Stimulated activated naive CD4-positive, alpha-beta T cell treated with Interleukin-2 at 50 U/mL for 16 hours (primary cell): Measurements from ENCODE around the gene ZNF467.

Experiments
- DNase-seq: peaks from one replicate; lab custom pipeline; 2025; lab: John Stamatoyannopoulos, UW

Gene ZNF467

DNA sequence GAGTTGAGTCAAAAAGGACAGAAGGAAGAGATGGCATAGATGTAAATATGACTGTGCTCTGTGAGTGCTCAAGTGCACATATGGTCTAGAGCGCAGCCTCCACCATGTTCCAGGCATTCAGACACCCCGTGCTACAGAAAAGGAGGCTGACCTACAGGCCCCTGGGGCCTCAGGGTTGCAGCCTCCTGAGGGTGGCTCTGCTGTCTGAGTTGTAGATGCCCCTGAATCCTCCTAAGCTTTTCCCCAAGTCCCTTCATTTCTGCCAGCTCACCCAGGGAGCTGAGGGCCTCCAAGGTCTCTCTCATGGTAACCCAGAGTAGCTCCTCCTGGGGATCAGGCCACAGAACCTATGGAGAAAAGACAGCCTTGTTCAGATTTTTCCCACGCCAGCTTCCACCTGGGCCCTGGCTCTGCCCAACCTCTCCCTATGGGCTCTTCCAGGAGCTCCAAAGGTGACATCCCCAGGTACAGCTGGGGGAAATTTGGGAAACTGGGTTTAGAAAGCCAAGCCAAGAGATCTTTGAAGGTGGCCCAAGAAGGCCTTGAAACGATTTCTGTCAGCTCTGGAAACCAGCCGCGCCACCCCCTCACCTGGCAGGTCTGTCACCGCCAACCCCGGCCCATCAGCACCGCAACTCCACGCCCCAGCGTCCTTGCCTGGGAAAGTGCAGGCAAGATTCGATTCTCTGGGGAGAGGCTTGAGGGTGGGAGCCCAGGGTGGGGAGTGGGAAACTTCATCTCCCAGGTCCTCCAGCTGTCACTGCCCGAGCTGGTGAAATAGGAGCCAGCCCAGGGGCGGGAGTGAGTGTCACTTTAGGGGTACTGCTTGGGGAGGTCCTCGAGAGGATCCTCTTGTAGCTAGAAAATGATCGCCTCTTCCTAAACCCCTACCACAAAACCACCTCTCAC is 2.4 kb downstream of the ZNF467 start:
- DNase-seq = no peak

DNA sequence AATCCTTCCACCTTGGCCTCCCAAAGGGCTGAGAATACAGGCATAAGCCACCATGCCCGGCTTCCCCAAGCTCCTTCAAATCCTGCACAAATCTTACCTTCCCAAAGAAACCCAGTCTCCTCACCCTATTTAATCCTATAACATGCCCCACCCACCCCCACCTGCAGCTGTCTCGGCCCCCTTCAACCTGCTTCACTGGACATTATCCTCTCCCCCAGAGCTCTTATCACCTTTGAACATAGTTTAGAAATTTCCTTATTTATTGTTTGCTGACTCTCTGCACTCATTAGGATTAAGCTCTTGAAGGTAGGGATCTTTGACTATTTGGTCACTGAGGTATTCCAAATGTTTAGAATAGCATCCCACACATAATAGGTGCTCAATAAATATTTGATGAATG is 3.5 kb downstream of the ZNF467 start:
- no peak for DNase-seq

DNA sequence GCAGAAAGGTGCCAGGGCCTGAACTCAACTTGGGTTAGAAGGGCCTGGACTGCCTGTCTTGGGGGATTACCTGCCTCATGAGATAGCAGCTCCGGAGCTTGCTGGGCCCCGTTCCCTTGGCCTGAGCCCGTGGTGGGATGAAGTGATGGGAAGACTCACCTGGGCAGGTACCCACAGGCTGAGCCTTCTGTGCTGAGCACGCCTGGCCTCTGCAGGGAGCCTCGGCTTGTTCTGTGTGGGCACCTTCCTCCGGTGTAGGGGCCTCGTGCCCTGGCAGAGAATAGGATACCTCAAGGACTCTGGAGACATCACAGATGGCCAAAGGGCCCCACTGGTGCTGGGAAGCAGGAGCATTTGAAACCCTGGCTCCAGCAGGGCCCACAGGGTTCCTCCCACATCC is 4.5 kb downstream of the ZNF467 start:
- DNase-seq = no peak

DNA sequence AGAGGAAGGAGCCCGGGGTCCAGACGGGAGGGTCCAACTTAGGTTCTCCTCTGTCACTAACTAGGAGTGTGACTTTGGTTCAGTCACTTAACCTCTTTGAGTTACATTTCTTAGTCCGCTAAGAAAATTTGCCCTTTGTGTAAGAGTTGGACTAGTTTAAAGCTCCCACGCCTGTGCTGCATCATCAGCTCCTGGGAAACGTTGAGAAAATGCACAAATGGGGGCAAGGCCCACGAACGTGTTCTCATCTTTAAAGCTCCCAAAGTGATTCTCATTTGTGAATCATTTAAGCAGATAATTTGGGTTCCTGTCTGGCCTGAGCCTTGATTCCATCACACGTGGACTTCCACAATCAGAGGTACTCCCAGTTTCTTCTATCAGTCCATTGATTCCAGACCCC is 6.3 kb downstream of the ZNF467 start:
- no peak for DNase-seq

DNA sequence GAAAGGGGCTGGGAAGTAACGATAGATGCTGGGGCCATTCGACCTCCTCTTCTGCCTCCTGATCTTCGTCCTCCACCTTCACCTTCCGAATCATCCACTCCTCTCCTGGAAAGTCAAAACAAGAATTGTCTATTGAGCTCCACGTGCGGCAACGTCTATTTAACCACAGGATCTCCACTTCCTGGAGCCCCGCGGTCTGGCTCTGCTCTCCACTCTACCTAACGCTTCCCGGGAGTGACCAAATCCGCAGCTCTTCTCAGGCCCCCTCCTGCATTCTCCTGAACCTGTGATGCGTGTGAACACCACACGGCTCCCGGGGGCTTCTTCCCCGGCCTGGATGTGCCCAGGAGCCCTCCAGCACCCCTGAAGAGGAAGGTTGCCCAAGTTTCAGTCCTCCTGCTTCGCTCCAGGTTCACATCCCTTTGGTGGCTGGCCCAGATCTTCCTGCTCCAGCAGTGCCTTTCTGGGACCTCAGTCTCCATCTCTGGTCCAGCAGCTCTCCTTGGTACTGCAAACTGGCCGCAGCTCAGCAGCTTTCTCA is 7.2 kb downstream of the ZNF467 start:
- DNase-seq = no peak

DNA sequence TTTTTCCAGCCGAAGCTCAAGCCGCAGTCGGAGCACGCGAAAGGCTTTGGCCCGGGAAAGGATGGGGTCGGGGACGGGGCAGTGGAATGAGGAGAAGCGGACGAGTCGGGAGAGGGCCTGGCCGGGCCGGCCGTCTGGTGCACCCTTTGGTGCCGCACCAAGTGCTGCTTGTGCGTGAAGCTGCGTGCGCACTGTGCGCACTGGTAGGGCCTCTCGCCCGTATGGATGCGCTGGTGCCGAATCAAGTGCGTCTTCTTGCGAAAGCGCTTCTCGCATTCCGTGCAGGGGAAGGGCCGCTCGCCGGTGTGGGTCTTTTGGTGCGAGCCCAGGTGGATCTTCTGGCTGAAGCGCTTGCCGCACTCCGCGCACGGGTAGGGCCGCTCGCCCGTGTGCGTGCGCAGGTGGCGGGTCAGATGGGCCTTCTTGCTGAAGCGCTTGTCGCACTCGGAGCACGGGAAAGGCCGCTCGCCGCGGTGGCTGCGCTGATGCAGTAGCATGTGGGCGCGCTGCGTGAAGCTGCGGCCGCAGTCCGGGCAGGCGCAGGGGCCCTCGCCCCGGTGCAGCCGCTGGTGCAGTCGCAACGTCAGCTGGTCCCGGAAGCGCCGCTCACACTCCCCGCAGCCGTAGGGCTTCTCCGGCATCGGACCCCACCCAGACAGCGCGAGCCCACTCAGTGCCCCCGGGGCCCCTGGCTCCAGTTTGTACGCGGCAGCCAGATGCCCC is 7.8 kb downstream of the ZNF467 start:
- no peak for DNase-seq

DNA sequence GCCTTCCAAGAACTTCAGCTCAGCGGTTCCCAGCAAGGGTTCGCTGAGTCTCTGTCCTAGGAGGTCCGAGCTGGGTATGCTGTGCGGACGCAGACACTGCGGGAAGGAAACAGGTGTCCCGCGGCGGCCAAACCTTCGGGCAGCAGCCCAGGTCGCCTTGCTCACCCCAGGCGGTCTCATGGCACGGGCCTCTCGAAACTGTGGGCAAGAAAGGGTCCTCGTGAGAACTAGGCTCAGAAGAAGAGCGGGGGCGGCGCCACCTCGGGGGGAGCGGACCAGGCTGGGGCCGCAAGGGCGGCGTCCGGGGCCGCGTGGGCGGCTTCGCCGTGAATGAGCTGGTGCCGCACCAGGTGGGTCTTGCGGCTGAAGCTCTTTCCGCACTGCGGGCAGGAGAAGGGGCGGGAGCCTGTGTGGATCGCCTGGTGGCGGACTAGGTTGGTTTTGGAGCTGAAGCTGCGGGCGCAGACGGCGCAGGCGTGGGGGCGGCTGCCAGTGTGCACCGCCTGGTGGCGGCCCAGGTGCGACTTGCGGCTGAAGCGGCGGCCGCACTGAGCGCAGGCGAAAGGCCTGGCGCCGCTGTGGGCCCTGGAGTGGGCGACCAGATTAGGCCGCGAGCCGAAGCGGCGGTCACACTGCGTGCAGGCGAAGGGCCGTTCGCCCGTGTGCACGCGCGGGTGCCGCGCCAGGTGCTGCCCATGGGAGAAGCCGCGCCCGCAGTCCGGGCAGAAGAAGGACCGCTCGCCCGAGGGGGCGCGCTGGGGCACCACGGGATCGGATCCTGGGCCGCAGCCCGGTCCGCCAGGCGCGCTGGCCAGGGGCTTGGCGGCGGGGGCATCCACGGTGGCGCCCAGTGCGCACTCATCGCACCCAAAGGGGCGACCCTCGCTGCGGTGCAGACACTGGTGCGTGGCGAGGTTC is 8.6 kb downstream of the ZNF467 start:
- DNase-seq = no peak

DNA sequence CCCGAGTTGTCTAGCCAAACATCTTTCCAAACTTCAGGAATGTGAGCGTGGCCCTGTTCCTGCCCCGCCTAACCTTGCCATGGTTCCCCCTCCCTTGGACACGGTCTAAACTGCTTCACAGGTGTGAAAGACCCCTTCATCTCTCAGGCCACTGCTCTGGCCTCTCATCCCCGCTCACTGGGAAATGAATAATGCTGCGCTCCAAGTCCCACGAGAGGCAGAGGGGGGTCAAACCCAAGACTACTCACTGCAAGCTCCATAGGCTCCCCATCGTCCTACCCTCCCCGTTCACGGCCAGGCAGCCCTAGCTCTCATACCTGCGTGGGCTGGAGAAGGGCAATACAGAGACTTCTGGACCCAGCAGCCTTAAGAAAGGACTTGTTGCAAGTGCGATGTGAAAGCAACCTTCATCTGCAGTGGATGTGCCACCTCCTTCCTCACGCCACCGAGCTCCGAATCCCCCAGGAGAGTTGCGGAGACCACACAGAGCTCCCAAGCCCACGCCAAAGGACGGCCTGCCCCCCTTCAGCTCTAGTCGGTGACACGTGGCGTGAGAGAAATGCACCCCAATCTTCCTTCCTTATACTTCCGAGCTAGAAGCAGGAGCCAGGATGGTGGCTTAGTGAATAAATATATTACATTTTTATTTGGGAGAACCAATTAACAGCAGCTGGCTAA is 9.7 kb downstream of the ZNF467 start:
- DNase-seq = no peak

DNA sequence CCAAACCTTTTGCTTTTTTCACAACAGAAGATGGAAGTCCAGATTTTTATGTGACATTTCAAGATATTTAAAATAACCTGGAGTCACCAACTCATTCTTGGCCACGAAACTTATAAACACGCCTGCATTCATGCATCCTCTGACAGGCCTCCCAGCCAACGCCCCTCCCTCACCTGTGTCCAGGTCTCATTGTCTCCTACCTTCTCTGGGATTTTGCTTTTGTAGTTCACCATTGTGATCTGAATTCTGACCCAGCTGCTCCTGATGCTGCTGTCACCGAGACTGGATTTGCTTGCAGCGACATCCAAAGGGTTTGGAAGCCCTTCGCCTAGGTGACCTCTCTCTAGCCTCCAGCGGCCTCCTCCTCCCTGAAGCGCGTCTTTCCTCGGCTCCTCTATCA is 10.8 kb downstream of the ZNF467 start:
- no peak for DNase-seq

DNA sequence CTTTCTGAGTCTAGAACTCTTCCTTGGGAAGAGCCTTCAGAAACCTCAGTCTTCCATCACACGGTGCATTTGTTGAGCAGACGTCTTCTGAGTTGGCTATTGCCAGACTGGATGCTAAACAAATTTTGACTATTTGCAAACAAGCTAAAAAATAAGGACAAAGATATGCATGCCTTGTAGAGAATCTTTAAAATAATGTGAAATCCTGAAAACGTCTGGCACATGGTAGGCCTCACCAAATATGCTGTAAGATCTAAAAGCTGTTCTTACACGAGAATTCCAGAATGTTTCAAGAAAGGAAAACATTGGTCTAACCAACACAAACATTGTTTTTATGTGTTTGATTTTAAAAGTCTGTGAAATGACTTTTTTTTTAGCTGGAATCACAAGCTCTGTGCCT is 11.3 kb downstream of the ZNF467 start:
- DNase-seq = no peak

DNA sequence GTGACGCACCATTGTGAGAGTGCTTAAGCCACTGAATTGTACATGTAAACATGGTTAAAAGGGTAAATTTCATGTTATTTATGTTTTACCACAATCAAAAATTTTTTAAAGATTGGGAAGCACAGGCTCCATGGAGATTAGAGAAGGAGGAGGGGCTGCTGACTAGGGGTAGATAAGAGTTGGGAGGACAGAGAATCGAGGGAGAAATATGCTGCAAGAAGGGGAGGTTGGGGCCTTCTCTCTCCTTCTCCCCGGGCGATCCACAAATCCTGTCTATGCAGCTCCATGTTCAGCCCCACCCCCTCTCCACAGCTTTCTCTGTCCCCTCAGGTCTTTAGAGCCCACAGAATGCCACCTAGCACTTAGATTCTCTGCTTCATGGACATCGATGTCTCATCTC is 12.1 kb downstream of the ZNF467 start:
- DNase-seq = no peak

DNA sequence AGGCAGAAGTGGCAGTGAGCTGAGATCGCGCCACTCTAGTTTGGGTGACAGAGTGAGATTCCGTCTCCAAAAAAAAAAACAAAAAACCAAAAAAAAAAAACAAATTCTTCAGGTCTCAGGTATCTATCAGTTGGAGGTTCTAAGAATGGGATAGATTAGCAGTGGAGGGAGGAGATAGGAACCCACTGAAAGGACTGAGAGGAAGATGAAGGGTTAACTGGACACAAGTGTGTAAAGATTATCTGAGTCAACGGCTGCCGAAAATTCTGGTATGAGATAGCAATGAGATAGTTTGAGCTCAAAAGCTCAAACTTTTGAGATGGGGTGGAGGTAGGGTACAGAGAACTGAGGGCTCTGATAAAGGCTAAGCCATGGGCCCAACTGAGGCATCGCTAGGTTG is 12.8 kb downstream of the ZNF467 start:
- DNase-seq = no peak

DNA sequence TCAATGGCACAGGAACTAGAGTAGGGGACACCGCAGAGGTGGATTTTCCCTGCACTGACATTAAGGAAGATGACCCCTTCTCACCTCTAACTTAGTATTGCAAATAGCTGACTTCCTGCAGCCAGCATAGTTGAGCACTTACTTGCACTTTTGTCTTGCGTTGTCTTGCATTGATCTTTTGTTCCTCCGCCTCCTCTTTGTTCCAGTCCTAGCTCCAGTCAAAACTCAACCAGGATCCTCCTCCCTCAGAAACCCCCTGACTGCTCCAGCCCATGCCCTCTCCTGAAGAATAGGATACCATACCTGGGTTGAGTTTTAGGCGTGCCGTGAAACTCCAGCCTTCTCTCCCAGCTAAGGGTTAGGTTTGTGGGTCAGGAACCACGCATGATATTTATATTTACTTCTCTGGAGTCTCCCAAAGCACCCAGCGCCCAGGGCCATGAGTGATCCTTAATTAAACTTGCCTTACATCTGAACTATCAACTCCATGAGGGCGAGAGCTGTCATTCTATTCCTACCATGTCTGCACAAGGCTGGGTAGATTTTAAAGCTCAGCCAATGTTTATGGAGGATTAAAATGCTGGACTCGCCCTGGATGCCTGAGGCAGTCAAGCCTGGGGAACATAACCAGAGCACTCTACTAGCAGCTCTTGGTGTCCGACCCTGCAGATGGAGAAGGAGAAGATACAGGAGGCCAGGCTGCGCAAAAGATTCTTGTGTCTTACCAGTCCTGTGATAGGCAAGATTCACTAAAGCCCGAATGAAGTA is 14.1 kb downstream of the ZNF467 start:
- DNase-seq = no peak

DNA sequence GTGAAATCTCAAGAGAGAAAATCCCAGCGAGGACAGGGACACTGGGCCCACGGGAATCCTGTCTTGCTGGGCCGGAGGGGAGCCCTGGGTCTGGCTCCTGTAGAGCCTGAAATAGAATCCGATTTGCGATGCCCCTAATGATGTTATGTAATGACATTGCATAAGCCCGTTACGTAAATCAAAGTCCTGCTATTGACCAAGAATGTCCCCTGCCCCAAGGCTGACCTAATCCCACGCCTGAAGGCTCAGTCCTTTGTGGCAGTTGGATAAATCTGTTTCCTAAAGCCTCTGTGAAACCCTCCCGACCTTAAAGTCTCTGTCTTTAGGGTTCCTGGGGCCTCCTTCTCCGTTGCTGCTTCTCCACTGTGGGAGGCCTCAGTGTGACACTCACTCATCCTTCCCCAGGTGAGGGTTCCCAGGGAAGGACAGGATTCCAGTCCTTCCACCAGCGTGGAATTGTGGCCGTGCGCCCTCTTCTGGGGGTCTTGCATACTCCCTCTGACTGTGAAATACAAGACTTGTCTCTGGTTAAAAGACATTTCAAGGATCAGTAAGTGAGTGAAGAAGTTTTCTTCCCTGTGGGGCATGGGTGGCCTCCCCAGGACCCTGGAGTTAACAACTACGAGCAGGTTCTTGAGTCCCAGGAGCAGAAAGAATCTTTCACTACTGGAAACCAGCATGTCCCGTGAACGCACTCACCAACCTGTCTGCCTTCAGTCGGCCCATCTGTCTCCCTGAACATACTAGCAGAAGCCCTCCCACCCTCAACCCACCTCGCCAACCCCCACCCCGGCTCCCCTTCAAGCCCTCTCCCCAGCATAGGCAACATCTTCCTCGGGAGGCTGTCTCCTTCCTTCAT is 19.8 kb downstream of the ZNF467 start:
- DNase-seq = no peak

DNA sequence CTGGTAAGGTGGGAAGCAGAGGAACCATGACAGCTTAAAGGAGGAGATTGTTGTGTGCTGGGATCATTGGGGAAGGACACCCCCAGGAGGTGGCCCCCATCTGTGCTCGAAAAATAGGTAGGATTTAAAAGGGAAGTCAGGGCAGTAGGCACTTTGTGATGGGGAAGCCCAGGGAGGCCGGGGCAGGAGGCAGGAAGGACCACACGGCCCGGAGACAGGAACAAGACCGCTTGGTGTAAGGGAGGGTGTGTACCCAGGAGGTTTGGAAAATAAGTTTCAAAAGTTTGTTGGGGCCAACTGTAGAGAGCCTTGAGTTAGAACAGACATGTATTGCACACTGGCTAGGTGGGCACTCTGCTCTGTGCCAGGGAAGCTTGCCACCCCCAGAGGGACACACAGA is 20.7 kb downstream of the ZNF467 start:
- DNase-seq = no peak

DNA sequence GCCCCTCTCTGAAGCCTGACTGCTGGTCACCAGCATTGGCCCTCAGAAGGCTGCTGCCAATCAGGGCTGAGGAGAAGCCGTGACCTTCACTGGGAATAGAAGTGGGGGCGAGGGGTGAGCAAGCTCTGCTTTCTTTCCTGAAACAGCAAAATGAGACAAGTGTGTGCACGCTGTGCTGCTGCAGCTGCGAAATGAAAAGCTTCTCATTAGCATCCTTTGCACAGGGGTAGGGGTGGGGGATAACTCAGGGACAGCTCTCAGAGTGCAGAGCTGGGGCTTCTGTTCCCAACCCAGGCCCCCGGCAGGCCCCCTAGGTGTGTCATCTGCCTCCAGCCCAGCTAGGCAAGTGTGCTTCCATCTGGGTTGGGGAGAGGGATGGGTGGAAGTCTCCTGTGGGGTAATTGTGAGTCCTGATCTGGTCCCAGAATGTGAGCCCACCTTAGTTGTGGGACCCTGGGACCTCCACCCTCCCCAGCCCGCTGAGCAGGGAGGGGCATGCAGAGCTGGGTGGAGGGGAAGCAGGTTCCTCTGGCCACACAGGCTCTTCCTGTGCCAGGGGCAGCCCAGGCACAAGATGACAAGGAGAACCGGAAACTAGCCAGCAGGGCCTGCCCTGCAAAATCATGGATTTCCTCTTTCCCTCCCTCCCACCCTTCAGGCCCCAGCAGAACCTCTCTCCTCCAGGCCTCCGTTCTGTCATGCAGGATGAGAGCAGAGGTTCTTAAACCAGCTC is 22.2 kb downstream of the ZNF467 start:
- DNase-seq = no peak

DNA sequence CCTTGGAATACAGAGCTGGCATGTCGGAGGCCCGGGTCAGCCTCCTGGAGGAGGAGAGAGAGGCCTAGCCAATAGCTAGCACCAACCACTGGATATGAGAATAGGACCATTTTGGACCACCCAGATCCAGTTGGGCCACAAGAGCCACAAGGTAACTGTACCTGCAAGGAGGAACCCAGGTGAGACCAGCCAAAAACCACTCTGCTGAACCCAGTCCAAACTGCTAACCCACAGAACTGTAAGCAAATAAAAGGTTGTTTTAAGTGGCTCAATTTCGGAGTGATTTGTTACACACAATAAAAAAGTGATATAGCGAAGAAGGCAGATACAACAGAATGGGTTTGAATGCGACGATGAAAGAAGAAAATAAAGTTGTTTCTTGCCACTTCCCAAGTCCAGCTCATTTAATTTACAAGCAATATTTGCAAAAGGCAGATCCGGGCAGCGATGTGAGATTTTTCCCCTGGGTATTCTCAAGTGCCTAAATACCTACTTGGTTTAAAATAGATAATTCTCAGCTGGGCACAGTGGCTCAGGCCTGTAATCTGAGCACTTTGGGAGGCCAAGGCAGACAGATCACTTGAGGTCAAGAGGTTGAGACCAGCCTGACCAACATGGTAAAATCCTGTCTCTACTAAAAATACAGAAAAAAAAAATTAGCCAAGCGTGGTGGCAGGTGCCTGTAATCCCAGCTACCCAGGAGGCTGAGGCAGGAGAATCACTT is 23.1 kb downstream of the ZNF467 start:
- no peak for DNase-seq

DNA sequence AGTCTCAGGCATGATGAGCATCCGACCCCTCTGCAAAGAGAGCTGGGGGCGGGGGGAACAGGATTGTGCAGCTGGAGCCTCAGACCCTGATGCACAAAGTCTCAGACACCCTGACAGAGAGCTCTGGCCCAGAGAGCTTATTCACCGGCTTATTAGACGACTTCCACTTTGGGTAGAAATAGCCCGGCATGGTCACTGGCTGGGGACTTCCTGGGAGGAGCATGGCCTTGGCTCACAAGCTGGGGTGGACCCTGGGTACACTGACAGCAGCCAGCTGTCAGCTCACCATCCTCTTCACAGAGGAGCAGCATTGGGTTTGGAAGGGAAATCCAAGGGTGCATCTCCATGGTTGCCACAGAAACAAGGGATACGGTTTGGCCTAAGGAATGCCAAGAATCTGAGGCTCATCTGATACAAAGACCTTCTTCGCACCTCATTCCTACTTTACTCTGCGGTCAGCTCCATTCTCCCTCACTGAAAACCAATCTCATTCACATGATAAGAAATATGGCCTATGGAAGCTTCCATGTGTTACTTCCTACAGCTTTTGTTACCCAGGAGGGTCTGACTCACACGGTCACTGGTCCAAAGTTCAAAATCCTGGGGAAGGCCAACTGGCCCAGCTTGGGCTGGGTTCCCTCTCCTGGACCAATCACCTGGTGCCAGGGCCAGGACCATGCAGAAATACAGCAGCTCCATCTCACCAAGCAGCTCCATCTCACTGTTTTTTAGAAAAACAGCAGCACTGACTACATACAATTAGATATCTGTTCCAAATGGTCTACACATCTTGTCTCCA is 25.1 kb downstream of the ZNF467 start:
- DNase-seq = no peak
